GM21526 (cell line): ENCODE data around the gene RASL11A.
A peak's percentile ranks its signal among the peaks of the same experiment; 100 is the strongest.
"Not testable (repeated sequence)": the region's sequence is repeated elsewhere in the genome, so short reads cannot be mapped to it uniquely, and the experiment has no call there.

Experiments
- ATAC-seq: cut with Tn5 transposase; IDR thresholded peaks from one replicate; pipeline ENCODE4 v1.9.1; 2021; ENCODE audit warnings: moderate library complexity; ENCODE audit not compliant: unreplicated experiment, low FRiP score

The RASL11A gene

GRCh38 chr13:27270594-27271520, at the start of gene RASL11A:
TSS of gene RASL11A (plus strand) at chr13:27270830. CDS start at chr13:27270945, 115 bp downstream.
- peak; percentile 75 for ATAC-seq

DNA sequence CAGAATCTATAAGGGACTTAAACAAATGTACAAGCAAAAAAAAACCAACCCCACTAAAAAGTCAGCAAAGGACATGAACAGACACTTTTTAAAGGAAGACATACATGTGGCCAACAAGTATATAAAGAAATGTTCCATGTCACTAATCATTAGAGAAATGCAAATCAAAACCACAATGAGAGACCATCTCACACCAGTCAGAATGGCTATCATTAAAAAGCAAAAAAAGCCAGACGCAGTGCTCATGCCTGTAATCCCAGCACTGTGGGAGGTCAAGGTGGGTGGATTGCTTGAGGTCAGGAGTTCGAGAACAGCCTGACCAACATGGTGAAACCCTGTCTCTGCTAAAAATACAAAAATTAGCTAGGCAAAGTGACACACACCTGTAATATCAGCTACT, 48.5 kb upstream of the RASL11A start:
- ATAC-seq: not testable (repeated sequence)

DNA sequence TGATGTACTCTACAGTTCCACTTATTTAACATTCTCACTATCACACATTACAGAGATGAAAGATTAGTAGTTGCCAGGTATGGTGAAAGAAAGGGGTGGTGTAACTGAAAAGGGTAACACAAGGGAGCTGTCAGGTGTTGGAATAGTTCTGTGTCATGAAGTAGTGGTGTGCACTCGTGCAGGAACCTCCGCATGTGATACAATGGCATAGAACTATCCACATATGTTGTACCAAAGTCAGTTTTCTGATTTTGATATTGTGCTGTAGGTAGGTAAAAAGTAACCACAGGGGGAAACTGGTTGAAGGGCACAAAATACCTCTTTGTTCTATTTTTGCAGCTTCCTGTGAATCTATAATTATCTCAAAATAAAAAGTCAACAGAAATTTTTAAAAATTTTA, 43.6 kb upstream of the RASL11A start:
- no peak for ATAC-seq

GRCh38 chr13:27228131-27228530, 42.5 kb upstream of the RASL11A start:
- no peak for ATAC-seq

GRCh38 chr13:27229642-27230041, 41.0 kb upstream of the RASL11A start:
- ATAC-seq: no peak

GRCh38 chr13:27233964-27234363, 36.7 kb upstream of the RASL11A start:
- ATAC-seq: no peak

GRCh38 chr13:27236478-27236877, 34.2 kb upstream of the RASL11A start:
- no peak for ATAC-seq

- ATAC-seq: no peak
Measured at GRCh38 chr13:27242702-27243101, 27.9 kb upstream of the RASL11A start.

DNA sequence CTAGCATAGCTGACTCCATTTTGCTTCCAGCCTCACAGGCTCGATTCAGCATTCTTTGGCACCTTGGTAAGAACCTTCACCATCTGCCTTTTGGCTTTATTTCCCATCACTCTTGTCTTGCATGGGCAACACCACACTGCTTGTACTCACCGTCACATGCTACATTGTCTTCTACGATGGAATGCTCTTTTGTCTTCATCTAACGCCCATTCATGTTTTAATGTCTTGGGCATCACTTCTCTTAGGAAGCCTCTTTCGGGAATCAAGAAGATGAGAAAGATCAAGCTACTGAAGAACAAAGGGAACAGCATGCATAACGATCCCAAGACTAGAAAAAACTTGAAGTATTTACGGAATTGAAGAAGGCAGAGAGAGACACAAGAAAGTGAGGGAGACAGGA, 25.0 kb upstream of the RASL11A start:
- no peak for ATAC-seq

DNA sequence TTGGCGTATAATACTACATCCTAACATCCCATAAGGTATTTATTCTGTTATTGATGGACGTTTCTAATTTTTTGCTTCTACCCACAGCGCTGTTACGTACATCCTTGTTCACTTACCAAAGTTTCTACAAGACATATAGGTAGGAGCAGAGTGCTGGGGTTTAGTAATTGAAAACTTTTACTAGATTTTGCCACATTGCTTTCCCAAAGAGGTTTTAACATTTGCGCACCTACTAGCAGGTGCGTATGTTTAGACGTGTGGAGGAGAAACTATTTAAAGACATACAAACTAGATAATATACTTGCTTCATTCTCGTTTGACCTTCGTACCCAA, 19.8 kb upstream of the RASL11A start:
- peak; percentile 6 for ATAC-seq

GRCh38 chr13:27251166-27252091, 19.2 kb upstream of the RASL11A start, which contains the start of gene RPL21:
TSS of gene RPL21 (plus strand) at chr13:27251558. CDS start at chr13:27253777, 2,219 bp downstream.
- ATAC-seq: peak; percentile 90

DNA sequence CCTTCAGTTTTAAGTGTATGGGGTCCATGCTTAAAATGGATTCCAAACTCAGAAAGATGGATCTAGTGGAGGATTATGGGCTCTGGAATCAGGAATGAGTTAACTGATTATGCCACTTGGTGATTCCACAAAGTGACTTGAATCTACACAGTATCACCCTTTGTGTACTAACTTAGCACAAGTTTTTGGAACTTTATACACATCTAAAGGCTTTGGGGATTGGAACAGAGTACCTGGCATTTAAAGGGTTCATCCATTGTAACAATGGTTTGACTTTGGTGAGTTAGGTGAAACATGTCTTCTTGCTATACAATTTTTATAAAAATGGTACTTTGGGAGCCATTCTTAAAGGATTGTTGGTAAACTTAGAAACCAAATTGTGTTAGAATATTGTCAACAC, 18.2 kb upstream of the RASL11A start:
- ATAC-seq: no peak

GRCh38 chr13:27257233-27257568, 13.4 kb upstream of the RASL11A start:
- ATAC-seq: no peak

DNA sequence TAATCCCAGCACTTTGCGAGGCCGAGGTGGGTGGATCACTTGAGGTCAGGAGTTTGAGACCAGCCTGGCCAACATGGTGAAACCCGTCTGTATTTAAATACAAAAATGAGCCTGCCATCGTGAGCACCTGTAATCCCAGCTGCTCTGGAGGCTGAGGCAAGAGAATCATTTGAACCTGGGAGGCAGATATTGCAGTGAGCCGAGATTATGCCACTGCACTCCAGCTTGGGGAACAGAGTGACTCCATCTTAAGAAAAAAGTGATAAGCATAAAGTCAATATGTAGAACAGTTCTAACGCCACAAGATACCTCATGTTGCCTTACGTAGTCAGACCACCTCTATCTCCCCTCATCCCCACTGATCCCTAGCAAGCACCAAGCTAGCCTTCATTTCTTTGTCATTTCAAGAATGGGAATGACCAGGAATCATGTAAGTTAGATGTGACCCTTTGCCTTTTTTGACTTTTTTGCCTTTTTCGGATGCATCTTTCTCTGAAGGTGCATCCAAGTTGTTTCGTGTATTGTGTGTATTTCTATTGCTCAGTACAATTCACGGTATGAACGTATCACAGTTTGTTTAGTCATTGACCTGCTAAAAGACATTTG, 12.9 kb upstream of the RASL11A start:
- ATAC-seq: no peak

DNA sequence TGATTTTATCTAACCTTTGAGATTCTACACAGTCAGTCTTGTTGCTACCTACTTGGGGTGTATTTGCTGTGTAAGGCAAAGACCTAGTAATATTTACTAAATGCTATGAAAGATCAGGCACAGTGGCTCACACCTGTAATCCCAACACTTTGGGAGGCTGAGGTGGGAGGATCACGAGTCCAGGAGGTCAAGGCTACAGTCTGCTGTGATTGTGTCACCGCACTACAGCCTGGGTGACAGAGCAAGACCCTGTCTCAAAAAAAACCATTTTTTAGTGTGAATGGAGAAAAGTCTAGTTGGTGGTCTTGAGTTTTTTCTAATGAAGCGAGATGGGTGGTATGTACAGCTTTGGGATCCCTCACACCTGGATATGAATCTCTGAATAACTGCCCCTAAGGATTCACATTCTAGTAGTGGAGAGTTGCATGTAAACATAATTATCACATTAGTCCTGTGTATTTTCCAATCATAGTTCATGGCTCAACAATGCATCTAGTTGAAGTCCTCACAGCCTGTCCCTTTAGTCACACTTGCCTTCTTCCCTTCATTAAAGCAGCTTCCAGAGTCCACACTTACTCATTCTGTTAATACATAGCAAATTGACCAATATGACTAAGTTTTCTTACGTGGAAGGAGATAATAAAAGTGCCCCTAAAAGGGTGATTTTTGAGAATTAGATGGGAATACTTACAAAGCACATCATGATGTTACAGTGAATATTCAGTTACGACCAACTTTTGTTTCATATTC, 11.8 kb upstream of the RASL11A start:
- no peak for ATAC-seq

- ATAC-seq: no peak
Measured at GRCh38 chr13:27259831-27260230, 10.8 kb upstream of the RASL11A start.

GRCh38 chr13:27261396-27261795, 9.2 kb upstream of the RASL11A start:
- no peak for ATAC-seq

DNA sequence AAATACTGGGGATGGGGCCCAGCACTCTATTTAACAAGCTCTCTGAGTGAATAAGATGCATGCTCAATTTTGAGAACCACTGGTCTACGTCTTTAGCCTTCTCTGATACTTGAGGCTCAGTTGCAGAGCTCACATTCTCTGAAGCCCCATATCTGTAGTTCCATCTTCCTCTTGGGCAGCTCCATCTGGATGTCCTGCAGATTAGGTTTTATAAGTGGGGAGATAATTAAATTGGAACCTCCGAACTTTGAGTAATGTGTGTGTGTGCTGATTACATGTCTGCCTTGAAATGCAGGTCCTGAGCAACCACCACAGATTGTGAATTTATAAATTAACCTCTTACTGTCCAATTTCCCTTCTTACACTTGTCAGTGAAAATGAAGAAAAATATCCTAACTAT, 7.2 kb upstream of the RASL11A start:
- no peak for ATAC-seq

DNA sequence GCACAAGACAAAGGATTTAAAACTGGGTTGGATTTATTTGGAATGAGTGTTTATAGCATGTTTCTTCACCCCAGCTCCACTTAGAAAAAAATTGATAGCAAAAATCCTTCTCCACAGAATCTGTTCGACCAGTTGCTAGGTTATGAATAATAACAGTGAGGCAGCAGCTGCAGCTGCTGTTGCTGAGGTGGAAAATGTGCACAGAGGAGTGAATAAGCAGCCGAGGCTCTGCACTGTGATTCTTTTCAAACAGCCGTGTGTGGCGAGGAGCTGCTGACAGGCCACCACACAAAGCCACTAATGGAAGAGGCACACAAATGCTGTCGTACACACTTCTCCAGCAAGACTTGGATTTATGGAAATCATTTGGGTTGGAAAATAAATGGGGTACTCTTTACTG, 6.4 kb upstream of the RASL11A start:
- ATAC-seq: no peak

DNA sequence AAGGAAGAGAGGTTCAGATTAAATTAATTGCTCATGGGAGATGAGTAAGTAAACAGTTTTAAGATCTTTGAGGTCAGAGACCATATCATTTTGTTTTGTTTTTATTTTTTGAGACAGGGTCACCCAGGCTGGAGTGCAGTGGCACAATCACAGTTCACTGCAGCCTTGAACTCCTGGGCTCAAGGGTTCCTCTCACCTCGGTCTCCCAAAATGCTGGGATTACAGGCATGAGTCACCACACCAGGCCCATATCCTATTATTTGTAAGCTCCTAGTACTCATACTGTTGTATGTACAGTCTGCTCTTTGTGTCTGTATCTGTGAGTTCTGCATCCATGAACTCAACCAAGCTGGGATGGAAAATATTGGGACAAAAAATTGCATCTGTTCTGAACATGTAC, 6.0 kb upstream of the RASL11A start:
- no peak for ATAC-seq
